GM23248 (cell line): ENCODE results near the gene TBC1D1. TPM values are rescaled to one million over a fixed set of nuclear protein-coding genes. Genes with fewer than 3 reads are reported as not detected.

Experiments used
- DNase-seq: peaks from one replicate; pipeline ENCODE4 v3.0.0-alpha.2; 2015
- H2AFZ ChIP-seq: fragments of 200-600 bp; sonication (generic); 2 replicates; pipeline ENCODE4 v1.6.1; 2016; ENCODE audit warnings: antibody characterized with exemption
- H3F3A ChIP-seq: fragments of 200-600 bp; sonication (generic); 2 replicates; pipeline ENCODE4 v1.6.1; 2016; ENCODE audit warnings: mild to moderate bottlenecking, antibody characterized with exemption, mixed run types; ENCODE audit not compliant: insufficient read depth
- H3K27ac ChIP-seq: fragments of 200-600 bp; sonication (generic); 2 replicates; pipeline ENCODE4 v1.5.1; 2016; ENCODE audit warnings: mild to moderate bottlenecking
- H3K27me3 ChIP-seq: fragments of 200-600 bp; sonication (generic); replicated peaks from 2 replicates; pipeline ENCODE4 v1.6.1; 2016; ENCODE audit warnings: mild to moderate bottlenecking; ENCODE audit not compliant: insufficient read depth
- H3K36me3 ChIP-seq: fragments of 200-600 bp; sonication (generic); 2 replicates; pipeline ENCODE4 v1.6.1; 2016; ENCODE audit warnings: low read depth, mild to moderate bottlenecking
- H3K4me1 ChIP-seq: fragments of 200-600 bp; sonication (generic); 2 replicates; pipeline ENCODE4 v1.6.1; 2016; ENCODE audit warnings: mild to moderate bottlenecking; ENCODE audit not compliant: insufficient read depth
- H3K4me2 ChIP-seq: fragments of 200-600 bp; sonication (generic); one replicate; pipeline ENCODE4 v1.6.1; 2016; ENCODE audit warnings: mild to moderate bottlenecking; ENCODE audit not compliant: unreplicated experiment
- H3K4me3 ChIP-seq: fragments of 200-600 bp; sonication (generic); 2 replicates; pipeline ENCODE4 v1.5.1; 2016; ENCODE audit warnings: mild to moderate bottlenecking
- H3K79me2 ChIP-seq: fragments of 200-600 bp; sonication (generic); 2 replicates; pipeline ENCODE4 v1.6.1; 2016; ENCODE audit warnings: mild to moderate bottlenecking; ENCODE audit not compliant: insufficient read depth
- H3K9ac ChIP-seq: fragments of 200-600 bp; sonication (generic); 2 replicates; pipeline ENCODE4 v1.6.1; 2016; ENCODE audit warnings: mild to moderate bottlenecking
- H3K9me2 ChIP-seq: fragments of 200-600 bp; sonication (generic); 2 replicates; pipeline ENCODE4 v1.6.1; 2016; ENCODE audit warnings: mixed run types, mild to moderate bottlenecking, moderate library complexity; ENCODE audit not compliant: insufficient read depth
- H3K9me3 ChIP-seq: fragments of 200-600 bp; sonication (generic); one replicate; pipeline ENCODE4 v1.6.1; 2017; ENCODE audit warnings: low read depth
- H4K20me1 ChIP-seq: fragments of 200-600 bp; sonication (generic); 2 replicates; pipeline ENCODE4 v1.6.0; 2016; ENCODE audit not compliant: insufficient read depth
- EZH2 ChIP-seq: fragments of 200-600 bp; sonication (generic); IDR thresholded peaks from 2 replicates; pipeline ENCODE4 v1.6.1; 2018; ENCODE audit warnings: antibody characterized with exemption, mild to moderate bottlenecking; ENCODE audit not compliant: insufficient read depth, poor library complexity, severe bottlenecking
- EZH2phosphoT487 ChIP-seq: fragments of 200-600 bp; sonication (generic); IDR thresholded peaks from 2 replicates; pipeline ENCODE4 v1.6.1; 2018; ENCODE audit warnings: antibody characterized with exemption, moderate library complexity, mild to moderate bottlenecking, low read depth; ENCODE audit not compliant: insufficient read depth
- WGBS, 2 experiments: methylation state at CpG; one replicate each; pipeline ENCODE4 v1.1.6; 2015 to 2017; ENCODE audit warnings: low lambda C conversion rate in 2 of 2, low coverage in 1 of 2; ENCODE audit errors: missing lambda C conversion rate in 2 of 2; 5-methylcytosine and 5-hydroxymethylcytosine counted together
- in situ Hi-C: fragments of 300-500 bp; cut with MboI; formaldehyde crosslinking; loops from 2 replicates; pipeline ENCODE4 v1.15.0; 2020
- polyA plus RNA-seq: library from polyadenylated mRNA; unstranded; fragments of >200 nt; fragmentation: Nextera tagmentation; extraction: Ambion mirVana; gene quantifications from 2 replicates; pipeline ENCODE4 v1.2.1, GENCODE V29; 2016
- total RNA-seq: library from RNA; depleted of rRNA; stranded (reverse); fragments of >200 nt; shearing (Covaris generic); gene quantifications from 2 replicates; pipeline ENCODE4 v1.2.3, GENCODE V29; 2014

TBC1D1 gene
- total and polyA plus RNA-seq, 2 experiments from 2014 or later, result 12.4 to 34.6 TPM

- whole genome bisulfite sequencing, 2 experiments, result 94 to 98% methylated on average over 7 of the region's 7 CpGs
- Histone ChIP-seq H3K9me2 (no peaks in the 10 kb centered on the region), H3K27ac (no peak overlapping the region), H3K27me3 (no peaks in the 10 kb centered on the region), H3K9me3 (no peaks in the 10 kb centered on the region), H3F3A (no peaks in the 10 kb centered on the region), H2AFZ (no peak overlapping the region), H3K9ac (no peak overlapping the region), H3K4me3 (no peak overlapping the region), H3K4me1 (no peaks in the 10 kb centered on the region), H3K4me2 (no peak overlapping the region), H3K79me2 (no peaks in the 10 kb centered on the region), H4K20me1 (no peaks in the 10 kb centered on the region), H3K36me3 (peaks cover 3% of the 10 kb centered on the region; the same call in 1 of the 2 replicates)
- TF ChIP-seq EZH2phosphoT487 (no peak), EZH2 (no peak)
- DNase-seq, result no peak
- in situ Hi-C loops, result no loop called here
Observed at GRCh38 chr4:38025665-38026064, 134.8 kb downstream of the TBC1D1 start.

DNA sequence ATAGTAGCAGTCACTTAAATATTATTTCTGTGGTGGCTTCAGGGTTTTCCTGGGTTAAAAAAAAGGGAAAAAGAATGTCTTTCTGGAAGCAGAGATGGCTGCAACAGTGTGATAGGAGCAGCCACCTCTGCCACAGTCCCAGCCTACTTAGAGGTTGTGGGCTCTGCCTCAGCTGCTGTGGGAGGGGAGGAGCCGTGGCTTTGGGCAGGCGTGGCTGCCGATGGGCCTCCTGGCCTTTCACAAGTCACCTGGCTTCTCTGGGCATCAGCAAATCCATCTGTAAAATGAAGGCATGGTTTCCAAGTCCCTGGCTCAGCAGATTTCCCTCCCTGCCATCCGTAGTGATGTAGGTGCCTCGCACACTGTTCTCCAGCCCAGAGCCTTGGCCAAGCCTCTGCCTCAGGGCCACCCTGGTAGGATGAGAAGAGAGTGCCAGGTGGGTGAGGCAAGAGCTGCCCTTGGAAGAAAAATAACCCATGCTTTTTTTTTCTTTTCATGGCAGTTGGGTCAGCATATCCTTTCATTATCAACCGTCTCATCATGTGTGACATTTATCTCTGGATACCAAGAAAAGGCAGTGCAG is 135.4 kb downstream of the TBC1D1 start:
- Histone ChIP-seq H3K4me1 (no peaks in the 10 kb centered on the region), H3K4me2 (no peak overlapping the region), H4K20me1 (no peaks in the 10 kb centered on the region), H3K9me3 (no peaks in the 10 kb centered on the region), H3K27ac (no peak overlapping the region), H3K27me3 (no peaks in the 10 kb centered on the region), H3K9me2 (no peaks in the 10 kb centered on the region), H3K79me2 (no peaks in the 10 kb centered on the region), H3F3A (no peaks in the 10 kb centered on the region), H3K4me3 (no peak overlapping the region), H3K9ac (no peak overlapping the region), H3K36me3 (no peaks in the 10 kb centered on the region), H2AFZ (no peak overlapping the region)
- no peak for DNase-seq
- in situ Hi-C loops, result no loop called here
- WGBS, 2 experiments, result 98 to 99% methylated on average over 6 of the region's 6 CpGs
- TF ChIP-seq EZH2phosphoT487 (no peak), EZH2 (no peak)

- whole genome bisulfite sequencing, 2 experiments, result 65 to 74% methylated on average over 3 of the region's 3 CpGs
- peak; percentile 17 for DNase-seq
- in situ Hi-C loops, result loop anchor here (10.0 kb wide), 2 partner anchors 225 to 425 kb away; no protein-coding TSS in a partner anchor
Observed at GRCh38 chr4:38030023-38030422, 139.1 kb downstream of the TBC1D1 start.

DNA sequence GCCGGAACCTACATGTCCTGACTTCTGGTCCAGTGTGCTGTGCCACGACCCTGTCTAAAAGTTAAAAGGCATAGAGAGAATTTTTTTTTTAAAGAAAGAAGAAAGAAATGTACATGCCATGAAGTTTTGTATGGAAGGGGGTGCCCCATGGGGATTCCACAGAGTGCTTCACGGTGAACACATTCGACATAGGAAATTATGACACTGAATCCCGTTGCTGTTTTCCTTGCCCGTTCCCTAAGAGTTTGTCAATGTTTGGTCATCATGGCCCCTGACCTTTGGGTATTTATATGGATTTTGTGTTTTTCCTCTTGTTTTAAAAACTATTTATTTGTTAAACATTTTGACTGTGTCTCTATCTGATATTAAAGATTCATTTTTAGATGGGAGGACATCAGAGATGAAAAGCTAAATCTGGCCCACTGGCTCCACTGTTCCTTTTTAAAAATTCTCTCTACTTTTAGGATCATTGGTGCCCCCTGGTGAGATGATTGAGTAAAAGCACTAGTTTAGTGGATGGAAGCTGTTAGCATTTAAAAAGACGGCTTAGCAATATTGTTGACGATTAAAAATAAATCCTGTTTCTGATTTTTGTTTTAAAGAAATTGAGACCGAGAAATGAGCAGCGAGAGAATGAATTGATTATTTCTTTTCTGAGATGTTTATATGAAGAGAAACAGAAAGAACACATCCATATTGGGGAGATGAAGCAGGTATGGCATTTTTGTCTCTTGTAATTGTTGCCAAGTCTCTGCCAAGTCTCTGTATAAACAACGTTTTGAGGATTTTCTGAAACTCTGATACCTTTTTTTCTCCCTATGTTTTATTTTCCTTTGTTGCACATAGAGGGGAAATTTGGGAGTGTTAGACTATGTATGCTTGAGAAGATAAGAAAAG is 144.3 kb downstream of the TBC1D1 start:
- no peak overlapping the region for H3K4me3 ChIP-seq
- H3K27ac ChIP-seq, result no peak overlapping the region
- H4K20me1 ChIP-seq, result no peaks in the 10 kb centered on the region
- no peak overlapping the region for H3K4me2 ChIP-seq
- no peak overlapping the region for H3K9ac ChIP-seq
- no peaks in the 10 kb centered on the region for H3K9me3 ChIP-seq
- H3K36me3 ChIP-seq, result no peaks in the 10 kb centered on the region
- H3K79me2 ChIP-seq, result no peaks in the 10 kb centered on the region
- no peaks in the 10 kb centered on the region for H3K27me3 ChIP-seq
- 52 to 55% methylated on average over 11 of the region's 11 CpGs for WGBS, 2 experiments
- DNase-seq, result peak; percentile 76
- H2AFZ ChIP-seq, result no peak overlapping the region
- no peak for TF ChIP-seq EZH2phosphoT487
- in situ Hi-C loops, result loop anchor here (10.0 kb wide), 2 partner anchors 230 to 430 kb away; no protein-coding TSS in a partner anchor
- H3K4me1 ChIP-seq, result no peaks in the 10 kb centered on the region
- no peaks in the 10 kb centered on the region for H3F3A ChIP-seq
- H3K9me2 ChIP-seq, result no peaks in the 10 kb centered on the region

More at GRCh38 chr4:38030023-38030422, 139.1 kb downstream of the TBC1D1 start:
- H3K36me3 ChIP-seq, result no peaks in the 10 kb centered on the region
- no peaks in the 10 kb centered on the region for H3K79me2 ChIP-seq
- H3K9me3 ChIP-seq, result no peaks in the 10 kb centered on the region
- no peak overlapping the region for H3K4me2 ChIP-seq
- H3K9me2 ChIP-seq, result no peaks in the 10 kb centered on the region
- H3K9ac ChIP-seq, result no peak overlapping the region
- H4K20me1 ChIP-seq, result no peaks in the 10 kb centered on the region
- TF ChIP-seq EZH2phosphoT487 (no peak), EZH2 (no peak)
- H3F3A ChIP-seq, result no peaks in the 10 kb centered on the region
- H3K27ac ChIP-seq, result no peak overlapping the region
- no peak overlapping the region for H2AFZ ChIP-seq
- H3K4me3 ChIP-seq, result no peak overlapping the region
- no peaks in the 10 kb centered on the region for H3K4me1 ChIP-seq
- H3K27me3 ChIP-seq, result no peaks in the 10 kb centered on the region
